Retinal pigment epithelial cell (primary cell): Measurements from ENCODE around the gene CEP192.

Source experiments
- DNase-seq: peaks from one replicate; pipeline ENCODE4 v3.0.0-alpha.2; 2010; ENCODE audit warnings: low read depth
- H3K4me3 ChIP-seq: 2 replicates; pipeline ENCODE4 v1.5.1; 2011; ENCODE audit warnings: mild to moderate bottlenecking, low read length, control low read depth, moderate library complexity
- CTCF ChIP-seq: conservative IDR thresholded peaks from 2 replicates; pipeline ENCODE4 v1.5.1; 2011; ENCODE audit warnings: low read depth, low read length, control low read depth, inconsistent platforms

Gene CEP192

DNA sequence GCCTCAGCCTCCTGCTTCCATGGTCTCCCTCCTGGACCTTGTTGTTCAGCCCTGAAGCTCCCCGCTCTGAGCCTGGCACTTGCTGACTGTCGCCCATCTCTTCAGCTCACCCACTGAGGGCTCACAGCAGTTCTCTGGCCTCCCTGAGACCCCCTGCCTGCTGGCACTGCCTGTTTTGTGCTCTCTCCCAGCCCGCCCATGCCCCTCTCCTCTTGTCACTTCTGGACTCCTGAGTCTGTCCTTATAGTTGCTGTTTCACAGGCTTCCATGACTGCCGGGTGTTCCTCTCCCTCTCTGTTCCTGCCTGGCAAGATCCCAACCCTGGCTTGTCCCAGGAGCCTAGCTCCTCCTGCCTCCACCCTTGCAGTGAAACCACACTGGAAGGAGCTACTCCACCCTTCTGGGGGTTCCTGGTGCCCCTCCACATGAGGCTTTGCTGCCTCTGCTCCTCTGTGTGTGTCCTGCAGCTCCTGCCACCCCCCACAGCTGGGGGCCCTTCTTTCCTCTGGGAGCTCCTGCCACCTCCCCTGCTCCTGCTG lies 110.6 kb downstream of the CEP192 start:
- no peak overlapping the region for H3K4me3 ChIP-seq
- DNase-seq, result no peak
- no peak for TF ChIP-seq CTCF

GRCh38 chr18:13103366-13103765 lies 112.2 kb downstream of the CEP192 start:
- no peak overlapping the region for H3K4me3 ChIP-seq
- DNase-seq, result no peak
- TF ChIP-seq CTCF, result peak; percentile 46

- H3K4me3 ChIP-seq, result no peak overlapping the region
- DNase-seq, result no peak
Measured at GRCh38 chr18:13105059-13105458, 113.9 kb downstream of the CEP192 start.

DNA sequence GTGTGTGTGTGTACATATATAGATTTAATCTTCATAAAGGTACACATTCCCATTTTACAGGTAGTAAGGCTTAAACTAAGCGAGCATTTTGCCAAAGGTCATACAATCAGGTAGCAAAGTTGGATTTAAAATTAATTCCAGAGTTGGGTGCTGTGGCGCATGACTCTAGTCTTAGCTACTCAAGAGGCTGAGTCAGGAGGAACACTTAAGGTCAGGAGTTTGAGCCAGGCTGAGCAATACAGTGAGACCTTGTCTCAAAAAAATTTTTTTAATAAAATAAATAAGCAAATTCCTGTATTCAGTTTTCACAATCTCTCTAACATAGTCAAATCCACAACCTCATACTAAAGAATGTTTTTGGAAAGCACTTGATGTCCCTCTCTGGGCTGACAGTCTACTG lies 115.9 kb downstream of the CEP192 start:
- H3K4me3 ChIP-seq, result no peak overlapping the region
- no peak for DNase-seq
- no peak for TF ChIP-seq CTCF

More at GRCh38 chr18:13105059-13105458, 113.9 kb downstream of the CEP192 start:
- TF ChIP-seq CTCF, result no peak

- no peak for TF ChIP-seq CTCF
- DNase-seq, result no peak
- H3K4me3 ChIP-seq, result no peak overlapping the region
Measured at GRCh38 chr18:13108330-13108729, 117.2 kb downstream of the CEP192 start.

GRCh38 chr18:13110559-13110958 lies 119.4 kb downstream of the CEP192 start:
- no peak overlapping the region for H3K4me3 ChIP-seq
- TF ChIP-seq CTCF, result no peak
- DNase-seq, result no peak

DNA sequence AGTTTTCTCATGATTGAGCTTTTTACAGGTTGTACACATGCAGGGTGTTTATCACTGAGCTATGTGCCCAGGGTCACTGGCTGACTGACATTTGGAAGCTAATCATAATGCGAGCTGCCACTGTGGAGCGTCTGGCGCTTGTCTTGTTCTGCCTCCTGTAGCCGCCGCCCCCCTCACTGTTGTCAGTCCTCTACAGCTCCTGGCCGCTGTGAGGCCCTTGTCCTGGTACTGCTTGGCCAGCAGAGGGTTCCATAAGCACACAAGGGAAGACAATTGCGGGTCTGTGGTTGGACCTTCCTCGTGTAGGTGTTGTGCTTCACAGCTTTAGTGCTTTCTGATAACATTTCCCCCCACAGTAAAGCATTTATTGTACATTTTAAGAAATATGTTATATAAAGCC lies 121.8 kb downstream of the CEP192 start:
- DNase-seq, result peak; percentile 48
- H3K4me3 ChIP-seq, result no peak overlapping the region
- TF ChIP-seq CTCF, result peak; percentile 75
